IMR-90 (cell line): ENCODE measurements around the gene PCDHGC4. TPM values are rescaled to one million over a fixed set of nuclear protein-coding genes. Genes with fewer than 3 reads are reported as not detected.

ENCODE experiments used
- ATAC-seq: fragments of 200-7000 bp; cut with Tn5 transposase; 2 replicates; pipeline ENCODE4 v1.9.1; 2020; ENCODE audit warnings: low read depth, mild to moderate bottlenecking, moderate library complexity
- BruUV-seq: library from RNA; stranded (reverse); fragments of 400-500 nt; replicated peaks from 2 replicates; lab custom pipeline; 2021; lab: Mats Ljungman, UMichigan
- CTCF ChIA-PET: fragments of 300-600 bp; formaldehyde crosslinking; extraction: SDS; loops from one replicate; lab custom pipeline; 2021; ENCODE audit warnings: antibody characterized with exemption; lab: Yijun Ruan, JAX
- POLR2A ChIA-PET: fragments of 300-600 bp; sonication (Branson Sonifier 250); formaldehyde crosslinking; loops from one replicate; lab custom pipeline; 2022; ENCODE audit warnings: antibody characterized with exemption; ENCODE audit not compliant: unreplicated experiment; lab: Charles Lee
- DNase-seq: peaks from one replicate; pipeline ENCODE4 v3.0.0; 2013
- H2AFZ ChIP-seq: replicated peaks from 2 replicates; pipeline ENCODE3; 2013; ENCODE audit warnings: low read length, mild to moderate bottlenecking; ENCODE audit not compliant: poor library complexity
- H2AK5ac ChIP-seq: 2 replicates; pipeline ENCODE4 v1.6.1; 2013; ENCODE audit warnings: low read depth, low read length, inconsistent platforms
- H2AK9ac ChIP-seq: replicated peaks from 2 replicates; pipeline ENCODE3; 2013; ENCODE audit warnings: mild to moderate bottlenecking, low read depth, low read length, moderate library complexity; ENCODE audit not compliant: poor library complexity
- H2BK120ac ChIP-seq: 2 replicates; pipeline ENCODE4 v1.6.1; 2013; ENCODE audit warnings: low read depth, low read length, inconsistent platforms
- H2BK15ac ChIP-seq: 3 replicates; pipeline ENCODE4 v1.6.1; 2013; ENCODE audit warnings: low read depth, low read length, inconsistent platforms
- H2BK20ac ChIP-seq: 2 replicates; pipeline ENCODE4 v1.6.1; 2013; ENCODE audit warnings: low read depth, mild to moderate bottlenecking, inconsistent platforms, low read length, moderate library complexity
- H2BK5ac ChIP-seq: 2 replicates; pipeline ENCODE4 v1.6.1; 2013; ENCODE audit warnings: mild to moderate bottlenecking, low read depth, low read length, inconsistent platforms; ENCODE audit not compliant: poor library complexity, severe bottlenecking
- H3K14ac ChIP-seq: replicated peaks from 2 replicates; pipeline ENCODE4 v1.6.1; 2013; ENCODE audit warnings: low read depth, low read length, inconsistent platforms
- H3K18ac ChIP-seq: 2 replicates; pipeline ENCODE4 v1.6.1; 2013; ENCODE audit warnings: low read depth, low read length, control low read depth
- H3K23ac ChIP-seq: 2 replicates; pipeline ENCODE4 v1.6.1; 2013; ENCODE audit warnings: low read depth, low read length, inconsistent platforms
- H3K27ac ChIP-seq: 2 replicates; pipeline ENCODE4 v1.5.1; 2013; ENCODE audit warnings: mild to moderate bottlenecking, control low read depth, low read length; ENCODE audit not compliant: insufficient read depth
- H3K27me3 ChIP-seq: 2 replicates; pipeline ENCODE4 v1.6.1; 2013; ENCODE audit warnings: low read length; ENCODE audit not compliant: control insufficient read depth, insufficient read depth
- H3K36me3 ChIP-seq: 2 replicates; pipeline ENCODE4 v1.6.1; 2013; ENCODE audit warnings: low read length, mixed read lengths; ENCODE audit not compliant: control insufficient read depth, insufficient read depth
- H3K4ac ChIP-seq: 2 replicates; pipeline ENCODE4 v1.6.1; 2013; ENCODE audit warnings: low read depth, low read length, inconsistent platforms
- H3K4me1 ChIP-seq: 2 replicates; pipeline ENCODE4 v1.6.1; 2013; ENCODE audit warnings: low read length, mixed read lengths; ENCODE audit not compliant: control insufficient read depth, insufficient read depth
- H3K4me2 ChIP-seq: 2 replicates; pipeline ENCODE4 v1.6.1; 2013; ENCODE audit warnings: low read depth, mild to moderate bottlenecking, control low read depth, low read length, moderate library complexity
- H3K4me3 ChIP-seq: 2 replicates; pipeline ENCODE4 v1.5.1; 2013; ENCODE audit warnings: low read depth, mild to moderate bottlenecking, control low read depth, low read length, moderate library complexity; ENCODE audit not compliant: insufficient read depth
- H3K56ac ChIP-seq: 2 replicates; pipeline ENCODE4 v1.6.1; 2013; ENCODE audit warnings: low read length, inconsistent platforms; ENCODE audit not compliant: insufficient read depth; ENCODE audit errors: extremely low read depth
- H3K79me1 ChIP-seq, 2 experiments: 2 replicates each; pipeline ENCODE4 v1.6.1; 2013; ENCODE audit warnings: low read length in 2 of 2, inconsistent platforms in 1 of 2, low read depth in 1 of 2
- H3K9ac ChIP-seq: 2 replicates; pipeline ENCODE4 v1.6.1; 2013; ENCODE audit warnings: low read depth, low read length, control low read depth
- H3K9me1 ChIP-seq: 2 replicates; pipeline ENCODE4 v1.6.1; 2013; ENCODE audit warnings: low read length, inconsistent platforms; ENCODE audit not compliant: insufficient read depth
- H3K9me3 ChIP-seq: 2 replicates; pipeline ENCODE4 v1.6.1; 2013; ENCODE audit warnings: low read length; ENCODE audit not compliant: control insufficient read depth, insufficient read depth
- H4K20me1 ChIP-seq: 2 replicates; pipeline ENCODE4 v1.6.1; 2013; ENCODE audit warnings: low read length, inconsistent platforms; ENCODE audit not compliant: insufficient read depth
- H4K5ac ChIP-seq: 2 replicates; pipeline ENCODE4 v1.6.1; 2013; ENCODE audit warnings: mild to moderate bottlenecking, low read depth, low read length, control low read depth
- H4K8ac ChIP-seq, 2 experiments: 2 replicates each; pipeline ENCODE4 v1.6.1; 2013; ENCODE audit warnings: low read depth in 2 of 2, low read length in 2 of 2, control low read depth in 1 of 2, inconsistent platforms in 1 of 2
- H4K91ac ChIP-seq: 2 replicates; pipeline ENCODE4 v1.6.1; 2013; ENCODE audit warnings: low read depth, low read length, inconsistent platforms; ENCODE audit not compliant: insufficient read depth
- WGBS, 2 experiments: methylation state at CpG; one replicate each; pipeline versions ENCODE4 v1.1.5 to v1.1.7; 2013; ENCODE audit warnings: missing lambda C conversion rate in 2 of 2; ENCODE audit not compliant: insufficient read length in 1 of 2; ENCODE audit errors: extremely low coverage in 2 of 2; 5-methylcytosine and 5-hydroxymethylcytosine counted together
- dilution Hi-C: fragments of 300-500 bp; cut with HindIII; formaldehyde crosslinking; loops from one replicate; pipeline ENCODE4 v1.14.3; 2018; ENCODE audit warnings: low sequenced_read_pairs; ENCODE audit not compliant: unreplicated experiment
- in situ Hi-C: fragments of 300-500 bp; cut with MboI; formaldehyde crosslinking; loops from 3 replicates; pipeline ENCODE4 v1.14.3; 2019; ENCODE audit warnings: low sequenced_read_pairs, inconsistent platforms, mixed read lengths
- intact Hi-C: fragments of 100-400 bp; cut with micrococcal nuclease; formaldehyde crosslinking; loops from 2 replicates; pipeline ENCODE4 v1.10.0; 2022
- polyA plus RNA-seq, 3 experiments: library from polyadenylated mRNA; depleted of rRNA; stranded (reverse); fragments of >200 nt; gene quantifications; 2 replicates each; pipeline ENCODE4 v1.2.3, GENCODE V29; 2012; ENCODE audit warnings: low replicate concordance in 1 of 3
- total RNA-seq: library from RNA; depleted of rRNA; stranded (reverse); fragments of >200 nt; gene quantifications from 2 replicates; pipeline ENCODE4 v1.2.3, GENCODE V29; 2012
- TF ChIP-seq, protein P1 (sequence below): fragments of 150-350 bp; IDR thresholded peaks from 2 replicates; pipeline ENCODE4 v1.6.1; 2016; ENCODE audit warnings: low read depth, mild to moderate bottlenecking, low read length, moderate library complexity, borderline replicate concordance

The PCDHGC4 gene
- total and polyA plus RNA-seq, 2 of the 4 experiments (the other 2 are of a cell fraction), result 0.65 to 1.6 TPM

GRCh38 chr5:141487131-141487530 lies 2.3 kb downstream of the PCDHGC4 start:
- H4K20me1 ChIP-seq, result peaks cover 64% of the 10 kb centered on the region
- no TSS peak for BruUV-seq
- POLR2A ChIA-PET, result interaction anchor here (0.6 kb wide), 2 partner anchors 14 to 31 kb away, joined by 3 to 8 read pairs; no protein-coding TSS in a partner anchor

More at GRCh38 chr5:141487131-141487530, 2.3 kb downstream of the PCDHGC4 start:
- Histone ChIP-seq H3K56ac (no peak overlapping the region), H2BK5ac (no peak overlapping the region), H2BK120ac (no peak overlapping the region), H4K91ac (no peak overlapping the region), H3K79me1 (peaks cover 31 to 85% of the 10 kb centered on the region in 2 experiments), H3K4ac (no peak overlapping the region), H3K27ac (no peak overlapping the region), H2BK15ac (no peak overlapping the region), H2AK9ac (peak overlapping the region; percentile 38), H3K27me3 (no peaks in the 10 kb centered on the region), H3K18ac (no peak overlapping the region), H4K5ac (no peak overlapping the region), H3K14ac (no peak overlapping the region), H2AFZ (no peak overlapping the region), H3K4me2 (no peak overlapping the region), H3K9me1 (peaks cover 29% of the 10 kb centered on the region), H2AK5ac (no peak overlapping the region), H3K9me3 (no peaks in the 10 kb centered on the region; the same call in 1 of the 2 replicates), H2BK20ac (no peak overlapping the region), H3K36me3 (peaks cover 49% of the 10 kb centered on the region), H3K9ac (no peak overlapping the region), H3K23ac (no peak overlapping the region), H3K4me3 (no peak overlapping the region), H4K8ac (no peak overlapping the region), H3K4me1 (peaks cover 19% of the 10 kb centered on the region)
- ATAC-seq, result no peak
- TF ChIP-seq, protein P1, sequence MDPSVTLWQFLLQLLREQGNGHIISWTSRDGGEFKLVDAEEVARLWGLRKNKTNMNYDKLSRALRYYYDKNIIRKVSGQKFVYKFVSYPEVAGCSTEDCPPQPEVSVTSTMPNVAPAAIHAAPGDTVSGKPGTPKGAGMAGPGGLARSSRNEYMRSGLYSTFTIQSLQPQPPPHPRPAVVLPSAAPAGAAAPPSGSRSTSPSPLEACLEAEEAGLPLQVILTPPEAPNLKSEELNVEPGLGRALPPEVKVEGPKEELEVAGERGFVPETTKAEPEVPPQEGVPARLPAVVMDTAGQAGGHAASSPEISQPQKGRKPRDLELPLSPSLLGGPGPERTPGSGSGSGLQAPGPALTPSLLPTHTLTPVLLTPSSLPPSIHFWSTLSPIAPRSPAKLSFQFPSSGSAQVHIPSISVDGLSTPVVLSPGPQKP, result no peak
- dilution Hi-C loops (no loop called here), intact Hi-C loops (no loop called here), in situ Hi-C loops (no loop called here)
- no peak for DNase-seq
- WGBS, 2 experiments, result 100% methylated on average over 2 of the region's 7 CpGs; no CpG with 5 or more reads in 1 of the 2 experiments
- CTCF ChIA-PET, result interaction anchor here (0.7 to 0.9 kb wide), 2 partner anchors 38 to 71 kb away, joined by 3 to 4 read pairs; no protein-coding TSS in a partner anchor
